ENCODE results near the gene RXFP4. TPM values are rescaled to one million over a fixed set of nuclear protein-coding genes. Genes with fewer than 3 reads are reported as not detected.

Gene RXFP4
- polyA plus RNA-seq, 2 of the 4 experiments (the other 2 are of a cell fraction) = 0.06 to 0.12 TPM

DNA sequence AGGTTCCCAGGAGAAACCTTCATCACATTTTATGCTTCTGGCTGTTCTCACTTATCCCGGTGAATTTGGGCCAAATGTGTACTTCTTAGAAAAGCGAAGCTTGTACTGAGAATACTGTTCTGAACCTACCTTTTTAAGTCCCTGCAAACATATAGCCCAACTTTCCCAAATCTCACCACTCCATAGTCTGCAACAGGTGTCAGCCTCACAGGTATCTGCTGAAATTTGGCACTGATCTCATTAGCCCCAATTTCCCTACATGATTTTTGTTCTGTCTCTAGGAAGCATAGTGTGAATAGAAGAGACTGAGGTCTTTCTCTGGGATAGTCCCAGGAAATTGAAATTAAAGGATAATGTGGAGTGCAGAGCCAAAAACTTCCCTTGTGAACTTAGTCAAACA lies 41.8 kb upstream of the RXFP4 start (continued):
- TF ChIP-seq, protein P1, sequence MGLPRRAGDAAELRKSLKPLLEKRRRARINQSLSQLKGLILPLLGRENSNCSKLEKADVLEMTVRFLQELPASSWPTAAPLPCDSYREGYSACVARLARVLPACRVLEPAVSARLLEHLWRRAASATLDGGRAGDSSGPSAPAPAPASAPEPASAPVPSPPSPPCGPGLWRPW (IDR thresholded peaks at IDR 0.05) = no peak

DNA sequence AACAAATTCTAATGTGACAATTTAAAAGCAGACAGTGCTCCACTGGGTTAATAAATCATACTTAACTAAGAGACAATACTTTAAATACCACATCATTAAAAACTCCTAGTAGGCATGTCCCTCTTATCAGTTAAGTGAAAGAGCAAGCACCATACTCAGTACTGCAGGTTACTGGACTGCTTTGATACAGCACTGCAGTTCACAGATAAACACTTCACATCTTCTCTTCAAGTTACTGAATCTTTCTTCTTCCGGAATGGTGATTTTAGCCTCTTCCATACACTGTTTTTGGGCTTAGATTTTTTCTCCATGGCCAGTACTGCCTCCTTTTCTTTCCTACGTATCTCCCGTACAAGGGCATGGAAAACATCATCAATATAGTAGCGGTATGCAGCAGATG lies 41.3 kb upstream of the RXFP4 start:
- no peak for FAIRE-seq
- ChIA-PET CTCF (interaction anchor here (0.7 kb wide), 1 partner anchor 9 kb away, joined by 6 read pairs; no protein-coding TSS in a partner anchor), POLR2A (no interaction called here)

DNA sequence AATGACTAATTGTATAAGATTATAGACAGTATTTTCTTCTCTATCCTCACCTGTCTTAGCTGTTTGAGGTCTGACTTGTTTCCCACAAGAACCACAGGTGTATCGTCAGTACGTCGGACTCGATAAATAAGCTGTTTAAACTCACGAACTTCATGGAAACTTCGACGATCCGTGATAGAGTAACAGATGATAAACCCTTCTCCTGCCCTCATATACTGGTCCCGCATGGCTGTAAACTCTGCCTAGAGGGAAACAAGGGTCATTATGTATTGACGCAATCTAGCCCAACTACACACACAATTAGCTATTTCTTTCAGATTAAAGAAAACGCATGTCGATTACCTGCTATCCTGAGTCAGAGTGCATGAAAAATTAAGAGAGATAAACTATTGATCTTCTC lies 37.2 kb upstream of the RXFP4 start:
- no peak overlapping the region for H3K27ac ChIP-seq
- no peak for DNase-seq (ENCODE audit: low read depth in 1 of 2, low spot score in 1 of 2)
- ATAC-seq = no peak
- no peaks in the 10 kb centered on the region for H3K9me3 ChIP-seq
- CTCF ChIA-PET = interaction anchor here (0.6 to 1.3 kb wide), 4 partner anchors 23 to 501 kb away, joined by 3 to 5 read pairs (median 4); no protein-coding TSS in a partner anchor
- 94% methylated on average over 12 of the region's 12 CpGs for WGBS (ENCODE audit: missing lambda C conversion rate)
- POLR2A ChIA-PET = no interaction called here
- FAIRE-seq = no peak
- H3K4me2 ChIP-seq = no peak overlapping the region
- H3K4me3 ChIP-seq = no peak overlapping the region
- TF ChIP-seq POLR2A (IDR thresholded peaks at IDR 0.05; ENCODE audit: low read length) (no peak), ZSCAN20 (CRISPR knock-in tag; IDR thresholded peaks at IDR 0.05) (no peak), HOXB5 (CRISPR knock-in tag; IDR thresholded peaks at IDR 0.05) (no peak), SREBF2 (IDR thresholded peaks at IDR 0.05) (no peak)
- TF ChIP-seq, protein P2, sequence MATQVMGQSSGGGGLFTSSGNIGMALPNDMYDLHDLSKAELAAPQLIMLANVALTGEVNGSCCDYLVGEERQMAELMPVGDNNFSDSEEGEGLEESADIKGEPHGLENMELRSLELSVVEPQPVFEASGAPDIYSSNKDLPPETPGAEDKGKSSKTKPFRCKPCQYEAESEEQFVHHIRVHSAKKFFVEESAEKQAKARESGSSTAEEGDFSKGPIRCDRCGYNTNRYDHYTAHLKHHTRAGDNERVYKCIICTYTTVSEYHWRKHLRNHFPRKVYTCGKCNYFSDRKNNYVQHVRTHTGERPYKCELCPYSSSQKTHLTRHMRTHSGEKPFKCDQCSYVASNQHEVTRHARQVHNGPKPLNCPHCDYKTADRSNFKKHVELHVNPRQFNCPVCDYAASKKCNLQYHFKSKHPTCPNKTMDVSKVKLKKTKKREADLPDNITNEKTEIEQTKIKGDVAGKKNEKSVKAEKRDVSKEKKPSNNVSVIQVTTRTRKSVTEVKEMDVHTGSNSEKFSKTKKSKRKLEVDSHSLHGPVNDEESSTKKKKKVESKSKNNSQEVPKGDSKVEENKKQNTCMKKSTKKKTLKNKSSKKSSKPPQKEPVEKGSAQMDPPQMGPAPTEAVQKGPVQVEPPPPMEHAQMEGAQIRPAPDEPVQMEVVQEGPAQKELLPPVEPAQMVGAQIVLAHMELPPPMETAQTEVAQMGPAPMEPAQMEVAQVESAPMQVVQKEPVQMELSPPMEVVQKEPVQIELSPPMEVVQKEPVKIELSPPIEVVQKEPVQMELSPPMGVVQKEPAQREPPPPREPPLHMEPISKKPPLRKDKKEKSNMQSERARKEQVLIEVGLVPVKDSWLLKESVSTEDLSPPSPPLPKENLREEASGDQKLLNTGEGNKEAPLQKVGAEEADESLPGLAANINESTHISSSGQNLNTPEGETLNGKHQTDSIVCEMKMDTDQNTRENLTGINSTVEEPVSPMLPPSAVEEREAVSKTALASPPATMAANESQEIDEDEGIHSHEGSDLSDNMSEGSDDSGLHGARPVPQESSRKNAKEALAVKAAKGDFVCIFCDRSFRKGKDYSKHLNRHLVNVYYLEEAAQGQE (IDR thresholded peaks at IDR 0.05) = no peak
- H3K4me1 ChIP-seq = peaks cover 1% of the 10 kb centered on the region; the same call in 2 of the 3 replicates

More for the DNA sequence above, 41.3 kb upstream of the RXFP4 start:
- WGBS (ENCODE audit: missing lambda C conversion rate) = 89% methylated on average over 4 of the region's 4 CpGs
- Histone ChIP-seq H3K4me1 (no peaks in the 10 kb centered on the region), H3K4me2 (no peak overlapping the region), H3K4me3 (no peak overlapping the region), H3K9me3 (no peaks in the 10 kb centered on the region), H3K27ac (no peak overlapping the region)
- TF ChIP-seq CEBPB (IDR thresholded peaks at IDR 0.05) = no peak
- TF ChIP-seq, protein P2 (IDR thresholded peaks at IDR 0.05) = no peak
- TF ChIP-seq CBX8 (IDR thresholded peaks at IDR 0.05) = no peak
- TF ChIP-seq MAFK (IDR thresholded peaks at IDR 0.05; ENCODE audit: partially characterized antibody) = no peak
- no peak for TF ChIP-seq KDM5A (IDR thresholded peaks at IDR 0.05)
- no peak for TF ChIP-seq MAZ (IDR thresholded peaks at IDR 0.05; ENCODE audit: borderline replicate concordance, low read depth, low read length)
- no peak for TF ChIP-seq POLR2A (IDR thresholded peaks at IDR 0.05; ENCODE audit: low read length)
- no peak for TF ChIP-seq HOXB13 (CRISPR knock-in tag; IDR thresholded peaks at IDR 0.05; ENCODE audit: low read depth)
- no peak for TF ChIP-seq RAD21 (conservative IDR thresholded peaks at IDR 0.05 in 1 of 2, IDR thresholded peaks at IDR 0.05 in 1 of 2)
- no peak for TF ChIP-seq FOXS1 (CRISPR knock-in tag; IDR thresholded peaks at IDR 0.05)
- no peak for TF ChIP-seq HOXB5 (CRISPR knock-in tag; IDR thresholded peaks at IDR 0.05)
- TF ChIP-seq CHD4 (IDR thresholded peaks at IDR 0.05; ENCODE audit: borderline replicate concordance) = no peak
- TF ChIP-seq, protein P3, sequence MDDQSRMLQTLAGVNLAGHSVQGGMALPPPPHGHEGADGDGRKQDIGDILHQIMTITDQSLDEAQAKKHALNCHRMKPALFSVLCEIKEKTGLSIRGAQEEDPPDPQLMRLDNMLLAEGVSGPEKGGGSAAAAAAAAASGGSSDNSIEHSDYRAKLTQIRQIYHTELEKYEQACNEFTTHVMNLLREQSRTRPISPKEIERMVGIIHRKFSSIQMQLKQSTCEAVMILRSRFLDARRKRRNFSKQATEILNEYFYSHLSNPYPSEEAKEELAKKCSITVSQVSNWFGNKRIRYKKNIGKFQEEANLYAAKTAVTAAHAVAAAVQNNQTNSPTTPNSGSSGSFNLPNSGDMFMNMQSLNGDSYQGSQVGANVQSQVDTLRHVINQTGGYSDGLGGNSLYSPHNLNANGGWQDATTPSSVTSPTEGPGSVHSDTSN (IDR thresholded peaks at IDR 0.05) = no peak
- no peak for TF ChIP-seq FOSB (CRISPR knock-in tag; IDR thresholded peaks at IDR 0.05)
- no peak for TF ChIP-seq FOSL2 (IDR thresholded peaks at IDR 0.05)
- no peak for TF ChIP-seq FOSL2 (CRISPR knock-in tag; IDR thresholded peaks at IDR 0.05)
- no peak for TF ChIP-seq RARB (CRISPR knock-in tag; IDR thresholded peaks at IDR 0.05)
- TF ChIP-seq HEYL (CRISPR knock-in tag; IDR thresholded peaks at IDR 0.05) = no peak
- ATAC-seq (no peak), DNase-seq (ENCODE audit: low read depth in 1 of 2, low spot score in 1 of 2) (no peak)
